Measurements from ENCODE around the gene PMF1.
"Not testable (repeated sequence)": the region's sequence is repeated elsewhere in the genome, so short reads cannot be mapped to it uniquely, and the experiment has no call there.

GRCh38 chr1:156216361-156217086, 3.7 kb downstream of the PMF1 start:
- TF ChIP-seq CTCF (conservative IDR thresholded peaks at IDR 0.05); EZH2 (IDR thresholded peaks at IDR 0.05; ENCODE audit: low read depth): not testable (repeated sequence)
